ENCODE data around the gene ACSS1.
"Not testable (repeated sequence)": the region's sequence is repeated elsewhere in the genome, so short reads cannot be mapped to it uniquely, and the experiment has no call there.

Gene ACSS1

DNA sequence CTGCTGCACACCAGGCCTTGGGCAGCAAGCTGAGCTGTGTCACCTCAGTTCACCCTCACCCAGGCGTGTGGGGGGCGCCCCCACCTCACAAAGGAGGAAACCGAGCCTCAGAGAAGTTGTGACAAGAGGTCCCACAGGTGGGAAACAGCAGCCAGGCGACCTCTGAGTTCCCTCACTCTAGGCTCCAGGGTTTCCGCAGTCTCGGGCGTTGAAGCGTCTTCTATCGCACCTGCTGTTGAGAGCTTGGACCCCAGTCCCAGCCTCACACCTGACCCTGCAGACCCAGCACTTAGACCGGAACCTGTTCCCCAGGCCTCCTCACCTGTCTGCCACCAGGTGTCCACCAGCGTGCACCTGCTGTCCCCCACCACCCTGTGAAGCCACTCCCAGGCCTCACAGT, 43.1 kb downstream of the ACSS1 start:
- DNase-seq = no peak

DNA sequence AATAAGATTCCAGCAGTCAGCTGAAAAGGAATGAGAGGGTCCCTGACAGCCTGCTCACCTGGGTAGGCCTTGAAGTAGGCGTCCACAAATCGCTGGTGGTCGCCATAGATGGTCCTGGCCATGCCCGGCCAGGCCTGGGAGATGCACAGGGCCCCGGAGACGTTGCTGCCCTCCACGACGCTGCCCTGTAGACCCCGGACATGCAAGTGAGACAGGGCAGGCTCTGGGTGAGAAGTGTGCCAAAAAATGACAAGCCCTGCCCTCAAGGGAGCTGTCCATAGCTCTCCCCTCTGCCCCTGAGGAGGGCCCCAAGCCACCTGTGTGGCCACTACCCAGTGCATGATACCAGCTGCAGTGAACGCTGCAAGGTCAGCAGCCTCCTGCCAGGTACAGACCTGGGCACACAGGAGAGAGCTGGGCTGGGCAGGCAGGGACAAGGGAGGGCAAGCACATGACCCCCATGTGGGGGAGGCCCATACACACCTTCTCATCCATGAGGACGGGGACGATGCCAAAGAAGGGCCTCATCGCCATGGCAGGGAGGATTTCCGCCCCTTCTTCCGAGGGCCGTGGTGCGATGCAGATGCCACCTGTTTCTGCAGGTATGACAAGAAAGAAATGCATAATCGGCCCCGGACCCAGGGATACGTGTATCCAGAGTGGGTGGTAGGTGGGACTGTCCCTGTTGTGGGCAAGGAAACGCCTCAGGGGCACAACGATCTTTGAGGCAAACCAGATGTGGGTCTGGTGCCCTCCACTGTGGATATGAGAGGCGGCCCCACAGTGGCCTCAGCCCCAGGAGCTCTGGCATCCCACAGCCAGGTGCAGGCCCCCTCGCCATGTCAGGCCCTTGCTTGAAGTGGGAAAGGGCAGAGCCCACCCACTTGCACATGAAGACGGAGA, 44.2 kb downstream of the ACSS1 start:
- no peak for DNase-seq

DNA sequence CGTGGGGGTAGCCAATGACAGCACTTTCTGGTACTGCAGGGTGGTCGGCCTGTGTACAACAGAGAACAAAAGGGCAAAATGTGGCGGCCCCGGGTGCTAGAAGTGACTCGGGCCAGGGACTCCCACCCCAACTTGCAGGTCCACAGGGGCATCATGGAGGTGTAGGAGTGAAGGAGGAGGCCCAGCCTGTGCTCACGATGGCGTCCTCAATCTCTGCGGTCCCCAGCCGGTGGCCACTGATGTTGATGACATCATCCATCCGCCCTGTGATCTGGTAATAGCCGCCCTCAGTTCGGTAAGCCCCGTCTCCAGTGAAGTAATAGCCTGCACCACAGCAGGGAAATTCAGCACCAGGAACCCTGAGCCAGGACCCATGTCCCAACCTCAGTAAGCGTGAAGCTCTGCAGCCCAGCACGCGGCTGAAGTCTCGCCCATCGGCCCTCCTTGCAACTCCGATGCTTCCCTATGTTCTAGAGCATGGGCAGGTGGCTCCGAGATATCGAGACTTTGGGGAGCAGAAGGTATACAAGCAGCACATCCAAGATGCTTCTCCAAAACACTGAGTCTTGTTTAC, 45.2 kb downstream of the ACSS1 start:
- DNase-seq = no peak

DNA sequence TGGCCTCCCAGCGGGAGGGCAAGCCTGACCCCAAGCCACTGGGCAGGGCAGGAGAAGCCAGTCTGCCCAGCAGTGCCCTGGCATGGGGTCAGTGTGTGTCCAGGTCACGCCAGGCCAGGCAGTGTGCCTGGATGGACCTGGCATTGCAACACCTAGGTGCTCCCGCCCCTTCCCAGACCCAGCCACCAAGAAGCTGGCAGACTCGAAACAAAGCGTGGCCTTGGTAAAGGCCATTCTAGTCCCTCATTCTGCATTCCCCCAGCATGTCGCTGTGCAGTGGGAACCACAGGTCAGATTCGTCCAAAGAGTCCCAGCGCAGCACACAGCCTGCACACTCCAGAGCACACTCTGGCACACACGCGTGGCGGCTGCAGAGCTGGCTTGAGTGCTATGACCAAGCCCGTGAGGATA, 46.1 kb downstream of the ACSS1 start:
- DNase-seq = peak in 5 of 58 donors; percentile 38 to 51 (median 42)

DNA sequence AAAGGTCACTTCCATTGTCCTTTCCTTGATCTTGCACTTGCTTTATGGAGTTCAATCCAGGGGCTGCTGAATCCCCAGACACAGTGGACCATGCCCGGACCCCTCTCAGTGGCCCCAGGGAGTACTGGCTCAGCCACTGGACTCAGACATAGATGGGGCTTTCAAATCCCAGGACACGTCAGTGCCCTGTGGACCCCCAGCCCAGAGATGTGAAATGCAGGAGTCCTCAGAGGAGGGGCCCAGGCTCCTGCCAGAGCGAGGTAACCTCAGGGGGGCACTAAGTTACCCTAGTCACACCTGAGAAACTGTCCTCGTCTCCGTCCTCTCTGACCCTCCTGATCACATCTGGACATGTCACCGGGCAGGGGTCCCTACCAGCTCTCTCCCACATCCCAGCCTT, 46.7 kb downstream of the ACSS1 start:
- DNase-seq = no peak

DNA sequence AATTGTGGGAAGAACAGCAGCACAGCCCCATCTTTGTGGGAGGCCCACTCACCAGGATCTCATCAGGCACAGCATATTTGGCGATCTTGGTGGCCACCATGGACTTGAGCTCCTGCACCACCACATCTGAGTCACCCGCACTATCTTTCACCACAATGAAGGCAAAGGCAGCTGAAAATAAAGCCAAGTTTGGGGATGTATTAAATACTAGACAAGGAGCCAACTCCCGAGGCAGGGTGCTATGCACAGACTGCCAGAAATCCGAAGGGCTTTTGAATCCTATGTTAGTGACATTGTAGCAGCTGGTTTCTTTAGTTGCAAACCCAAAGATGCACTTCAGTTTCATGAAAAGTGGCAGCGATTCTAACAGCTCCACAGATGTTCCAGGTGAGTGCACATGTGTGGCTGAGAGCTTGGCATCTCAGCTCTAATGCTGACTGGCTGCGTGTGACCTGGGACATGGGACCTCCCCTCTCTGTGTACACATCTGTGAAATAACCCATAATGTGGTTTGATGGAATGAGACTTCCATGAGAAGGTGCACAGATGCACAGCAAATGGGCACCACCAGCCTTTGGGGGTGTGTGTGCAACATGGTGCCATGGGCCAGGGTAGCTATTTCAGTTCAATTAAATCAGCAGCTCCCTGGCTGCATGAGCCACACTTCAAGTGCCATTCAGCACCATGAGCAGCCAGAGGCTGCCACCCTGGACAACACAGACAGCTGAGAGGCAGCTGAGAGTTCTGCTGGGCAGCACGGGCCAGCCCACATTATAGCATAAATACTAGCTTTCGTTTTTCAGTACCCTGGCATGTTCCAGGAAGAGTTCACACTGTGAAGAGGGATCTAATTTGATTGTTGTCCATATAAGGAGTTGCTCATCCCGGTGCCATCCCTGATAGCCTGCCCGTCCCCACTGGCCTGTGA, 48.5 kb downstream of the ACSS1 start:
- no peak for DNase-seq

DNA sequence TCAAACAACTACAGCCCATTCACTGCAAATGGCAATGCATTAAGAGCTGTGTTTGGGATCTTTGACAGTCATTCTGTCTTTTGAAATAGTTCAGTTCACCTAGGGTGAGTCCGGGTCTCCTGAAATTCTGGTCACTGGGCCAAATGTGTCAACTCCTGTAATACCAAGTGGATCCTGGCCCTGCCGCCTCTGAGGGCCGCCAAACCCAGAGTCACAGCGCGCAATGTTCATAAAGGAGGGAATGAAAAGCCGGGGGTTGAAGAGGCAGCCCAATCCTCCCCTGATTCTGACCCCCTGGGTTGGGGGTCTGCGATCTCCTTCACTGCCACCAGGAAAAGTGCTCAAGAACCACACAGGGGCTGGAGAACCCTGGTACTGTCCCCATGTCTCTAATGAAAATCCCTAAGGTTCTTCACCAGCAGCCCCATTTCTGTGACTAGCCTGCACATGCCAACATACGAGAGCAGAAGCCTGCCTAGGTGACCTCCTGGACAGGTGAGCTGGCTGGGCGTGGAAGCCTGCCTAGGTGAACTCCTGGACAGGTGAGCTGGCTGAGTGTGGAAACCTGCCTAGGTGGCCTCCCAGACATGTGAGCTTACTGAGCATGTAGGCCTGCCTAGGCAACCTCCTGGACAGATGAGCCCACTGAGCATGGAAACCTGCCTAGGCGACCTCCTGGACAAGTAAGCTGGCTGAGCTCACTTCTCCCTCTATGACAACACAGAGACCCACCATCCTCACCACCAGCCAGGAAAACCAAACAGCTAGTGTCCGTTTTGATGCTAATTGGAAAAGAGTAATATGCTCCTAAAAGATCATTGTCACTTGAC, 49.3 kb downstream of the ACSS1 start:
- DNase-seq = no peak

DNA sequence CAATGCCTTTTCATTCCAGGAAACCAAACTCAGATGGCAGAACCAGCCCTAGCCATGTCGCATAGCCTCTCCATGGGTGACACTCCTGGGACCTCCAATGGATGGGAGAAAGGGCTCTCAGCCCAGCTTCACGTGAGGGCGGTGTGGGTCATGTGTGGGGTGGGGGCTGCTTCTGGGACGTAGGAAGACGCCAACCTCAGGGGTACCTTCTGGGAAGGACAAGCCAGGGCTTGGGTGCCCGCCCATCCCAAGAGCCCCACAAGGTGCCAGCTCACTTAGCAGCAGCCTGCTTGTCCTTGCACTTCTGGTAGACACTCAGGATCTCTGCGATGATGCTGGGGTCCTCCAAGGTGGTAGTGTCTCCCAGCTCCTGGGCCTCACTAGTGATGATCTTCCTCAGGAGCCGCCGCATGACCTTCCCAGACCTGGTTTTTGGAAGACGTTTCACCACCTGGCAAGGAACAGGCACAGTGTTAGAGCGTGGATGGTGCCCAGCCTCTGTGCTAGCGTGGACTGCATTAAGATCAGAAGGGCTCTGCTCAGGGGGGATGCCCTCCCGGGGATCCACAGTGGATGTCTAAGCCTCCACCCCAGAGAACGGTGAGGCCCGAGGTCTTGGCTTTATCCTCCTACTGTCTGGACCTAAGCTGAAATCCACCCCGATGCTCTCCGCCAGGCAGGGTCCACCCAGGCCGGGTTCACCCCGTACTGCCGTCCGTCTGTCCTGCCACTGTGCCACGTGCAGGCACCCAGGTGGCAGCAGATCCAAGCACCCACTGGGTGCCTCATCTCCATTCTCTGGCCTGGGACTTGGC, 50.2 kb downstream of the ACSS1 start:
- no peak for DNase-seq

DNA sequence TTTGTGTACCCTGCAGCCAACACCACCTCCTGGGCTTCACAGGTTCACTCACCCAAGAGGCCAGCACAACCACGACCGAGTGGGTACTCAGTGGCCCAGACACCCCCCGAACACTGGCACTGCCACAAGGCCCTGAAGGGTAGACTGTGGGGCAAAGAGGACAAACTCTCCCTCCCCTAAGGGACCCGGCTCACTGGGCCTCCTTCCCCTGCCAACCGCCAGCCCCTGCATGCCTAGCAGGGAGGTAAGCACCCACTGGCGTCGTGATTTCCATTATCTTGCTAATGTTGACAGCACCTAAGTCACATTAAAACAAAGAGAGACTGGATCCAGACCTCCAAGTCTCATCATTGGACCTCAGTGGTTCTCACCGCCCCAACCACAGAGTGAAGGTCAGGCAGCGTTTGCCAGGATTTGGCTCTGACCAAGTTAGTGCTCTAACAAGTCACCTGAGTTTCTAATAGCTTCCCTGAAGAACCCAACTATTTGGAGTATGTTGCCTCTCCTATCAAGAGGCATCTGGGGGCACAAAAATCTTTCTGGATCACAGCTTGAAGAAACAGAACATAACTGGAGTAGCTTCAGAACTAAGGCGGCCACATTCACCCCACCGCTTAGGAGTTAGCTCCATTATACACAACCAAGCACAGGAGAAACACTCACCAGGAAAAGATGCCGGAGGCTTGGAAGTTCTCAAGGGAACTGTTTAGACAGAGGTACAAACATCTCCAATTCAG, 51.3 kb downstream of the ACSS1 start:
- no peak for DNase-seq

DNA sequence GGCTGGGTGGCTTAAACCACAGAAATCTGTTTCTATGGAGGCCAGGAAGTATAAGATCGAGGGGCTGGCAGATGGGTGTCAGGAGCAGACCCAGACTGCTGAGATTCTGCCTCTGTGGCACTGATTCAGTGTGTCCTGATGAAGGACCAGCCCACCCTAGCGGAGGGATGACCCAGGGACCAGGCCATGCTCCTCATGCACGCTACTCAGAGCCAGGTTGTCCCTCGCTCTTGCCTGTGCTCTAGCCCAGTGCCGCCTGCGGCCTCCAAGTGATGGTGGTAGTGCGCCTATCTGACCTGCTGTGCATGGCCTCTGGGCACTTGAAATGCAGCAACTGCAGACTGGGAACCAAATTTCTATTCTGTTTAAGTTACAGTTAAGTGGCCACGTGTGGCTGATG, 52.3 kb downstream of the ACSS1 start:
- no peak for DNase-seq

DNA sequence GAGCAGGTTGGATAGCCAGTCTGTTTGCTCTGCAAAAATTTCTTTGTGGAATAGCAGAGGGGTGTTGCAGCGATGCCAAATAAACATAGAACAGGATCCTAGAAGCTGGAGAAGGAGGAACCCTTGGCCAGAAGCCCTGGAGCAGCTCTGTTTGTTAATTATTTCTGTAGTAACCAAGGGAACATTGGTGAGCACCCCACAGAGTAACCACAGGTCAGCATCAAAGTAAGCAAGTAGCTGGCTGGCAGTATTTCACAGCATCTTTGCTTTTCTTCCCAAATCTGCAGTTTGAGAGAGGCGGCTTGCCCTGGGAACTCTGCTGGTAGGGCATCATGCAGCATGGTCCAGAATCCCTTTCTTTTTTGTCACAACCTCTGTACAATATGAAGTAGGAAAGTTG, 52.7 kb downstream of the ACSS1 start:
- DNase-seq = peak in 18 of 58 donors; percentile 21 to 82 (median 52)

DNA sequence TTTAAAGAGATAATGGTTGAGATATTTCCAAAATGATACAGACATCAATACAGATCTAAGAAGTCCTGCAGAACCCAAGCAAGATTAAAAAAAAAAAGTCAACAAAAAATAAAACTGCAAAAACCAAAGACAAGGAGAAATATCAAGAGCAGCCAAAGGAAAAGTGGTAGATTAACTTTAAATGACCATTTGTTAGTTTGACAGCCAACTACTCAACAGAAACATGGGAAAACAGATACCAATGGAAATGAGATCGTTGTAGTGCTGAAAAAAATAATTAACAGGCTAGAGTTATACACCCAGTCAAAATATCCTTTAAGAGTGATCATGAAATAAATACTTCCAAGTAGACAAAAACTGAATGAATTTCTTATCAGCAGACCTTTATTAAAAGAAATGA, 54.9 kb downstream of the ACSS1 start:
- no peak for DNase-seq

DNA sequence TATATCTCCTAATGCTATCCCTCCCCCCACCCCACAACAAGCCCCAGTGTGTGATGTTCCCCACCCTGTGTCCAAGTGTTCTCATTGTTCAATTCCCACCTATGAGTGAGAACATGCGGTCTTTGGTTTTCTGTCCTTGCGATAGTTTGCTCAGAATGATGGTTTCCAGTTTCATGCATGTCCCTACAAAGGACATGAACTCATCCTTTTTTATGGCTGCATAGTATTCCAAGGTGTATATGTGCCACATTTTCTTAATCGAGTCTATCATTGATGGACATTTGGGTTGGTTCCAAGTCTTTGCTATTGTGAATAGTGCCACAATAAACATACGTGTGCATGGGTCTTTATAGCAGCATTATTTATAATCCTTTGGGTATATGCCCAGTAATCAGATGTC, 56.6 kb downstream of the ACSS1 start:
- not testable (repeated sequence) for DNase-seq

DNA sequence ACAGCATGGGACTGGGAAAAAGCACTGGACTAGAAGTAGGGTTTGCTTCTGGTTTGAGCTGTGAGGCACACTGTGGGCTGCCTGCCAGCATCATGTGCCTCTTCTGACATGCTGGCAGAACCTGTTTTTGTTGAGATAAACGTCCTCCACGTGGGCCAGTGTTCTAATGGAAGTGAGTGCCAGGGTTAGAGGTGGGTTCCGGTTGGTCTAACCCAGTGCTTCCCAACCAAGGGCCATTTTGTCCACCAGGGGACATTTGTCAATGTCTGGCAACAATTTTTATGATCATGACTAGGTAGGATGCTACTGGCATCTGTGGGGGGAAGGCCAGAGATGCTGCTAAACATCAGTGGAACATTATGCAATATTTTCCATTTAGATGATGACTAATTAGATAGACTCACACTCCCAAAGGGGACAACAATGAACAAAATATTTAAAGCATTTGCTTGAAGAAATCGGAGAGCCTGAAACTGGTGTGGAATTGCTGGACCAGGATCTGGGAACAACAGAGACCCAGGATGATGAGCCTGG, 57.6 kb downstream of the ACSS1 start:
- peak in 4 of 58 donors; percentile 23 to 70 (median 28) for DNase-seq

DNA sequence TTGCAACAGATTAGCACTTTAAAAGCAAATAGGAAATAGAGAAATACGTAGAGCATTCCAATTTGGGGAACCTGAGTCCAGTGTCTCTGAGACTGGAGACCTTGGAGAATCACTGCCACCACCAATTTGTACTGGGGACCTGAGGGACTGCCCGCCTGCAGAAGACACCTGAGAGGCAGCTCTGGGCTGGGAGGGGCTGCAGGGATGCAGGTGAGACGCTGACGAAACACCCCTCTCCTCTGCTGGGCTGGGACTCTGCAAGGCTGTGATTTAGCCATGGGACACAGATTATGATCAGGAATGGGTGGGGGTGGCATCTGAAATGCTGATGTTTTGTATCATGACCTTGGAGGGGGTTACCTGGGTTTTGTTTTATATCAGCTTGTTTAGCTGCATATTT, 58.4 kb downstream of the ACSS1 start:
- no peak for DNase-seq

DNA sequence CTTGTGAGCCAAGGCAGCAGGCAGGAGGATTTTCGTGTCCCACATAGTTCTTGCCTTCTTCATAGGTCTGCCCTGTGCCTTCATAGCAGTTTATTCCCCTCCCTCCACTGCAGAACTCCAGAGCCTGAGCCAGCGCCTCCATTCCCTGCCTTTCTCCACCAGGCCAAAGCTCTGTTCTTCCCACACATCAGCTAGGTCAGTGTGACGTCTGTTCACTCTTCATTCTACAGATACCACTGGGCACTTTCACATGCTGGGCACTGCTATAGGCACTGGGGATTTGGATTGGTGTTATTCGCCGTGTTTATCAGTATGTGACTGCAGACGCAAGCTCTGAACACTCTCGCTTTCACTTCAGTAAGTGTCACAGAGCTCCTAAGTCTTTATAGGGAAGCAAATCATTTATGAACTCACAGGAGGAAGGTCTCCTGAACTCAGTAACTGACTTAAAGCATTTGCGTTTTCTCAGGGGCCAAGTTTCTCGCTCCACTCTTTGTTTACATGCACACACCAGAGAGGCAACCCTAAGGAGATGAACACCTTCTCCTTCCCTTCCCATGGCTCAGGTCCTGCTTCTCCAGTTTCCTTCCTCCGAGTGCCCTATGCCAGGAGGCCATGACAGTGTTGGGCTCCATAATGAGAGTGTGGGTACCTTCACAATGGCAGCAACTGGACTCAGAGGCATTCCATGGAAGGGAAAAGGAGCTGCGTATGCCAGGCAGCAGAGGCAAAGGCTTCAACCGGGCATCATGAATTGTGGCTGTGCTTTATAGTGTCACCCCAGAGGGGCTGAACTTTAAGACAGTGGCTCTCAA, 59.1 kb downstream of the ACSS1 start:
- no peak for DNase-seq

DNA sequence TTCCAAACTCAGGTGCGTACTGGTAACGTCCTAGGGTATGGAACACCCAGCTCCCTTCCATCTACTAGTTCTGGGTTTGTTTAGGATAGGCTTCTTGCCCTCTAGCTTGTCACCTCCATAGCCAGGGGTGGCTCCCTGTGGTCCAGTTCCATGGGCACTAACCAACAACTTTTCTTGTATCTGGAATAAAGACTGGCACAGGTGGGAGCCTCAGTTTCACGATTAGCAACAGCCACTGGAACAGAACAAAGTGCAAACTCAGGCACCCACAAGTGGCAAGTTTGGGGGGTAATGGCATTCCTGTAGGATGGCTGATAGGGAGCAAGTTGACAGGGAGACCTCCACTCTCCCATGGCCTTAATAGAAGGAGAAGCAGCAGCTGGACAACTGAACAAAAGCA, 59.8 kb downstream of the ACSS1 start:
- DNase-seq = no peak
